PC-9 (cell line): Measurements from ENCODE around the gene MS4A3. TPM values are rescaled to one million over a fixed set of nuclear protein-coding genes. Genes with fewer than 3 reads are reported as not detected.

Source experiments
- BruUV-seq: library from RNA; stranded (reverse); fragments of 400-500 nt; replicated peaks from 2 replicates; lab custom pipeline; 2021; lab: Mats Ljungman, UMichigan
- CTCF ChIA-PET: fragments of 300-600 bp; sonication (Branson Sonifier 250); formaldehyde crosslinking; loops from one replicate; lab custom pipeline; 2022; ENCODE audit warnings: antibody characterized with exemption; lab: Charles Lee
- POLR2A ChIA-PET: fragments of 300-600 bp; sonication (Branson Sonifier 250); formaldehyde crosslinking; loops from one replicate; lab custom pipeline; 2022; ENCODE audit warnings: antibody characterized with exemption; ENCODE audit not compliant: unreplicated experiment; lab: Charles Lee
- DNase-seq, 2 experiments: peaks; one replicate each; pipeline versions ENCODE4 v3.0.0 to v3.0.0-alpha.2; 2015 to 2022; ENCODE audit warnings: mixed read lengths in 1 of 2
- H2AFZ ChIP-seq: fragments of 200-600 bp; sonication (generic); 2 replicates; pipeline ENCODE4 v1.8.1; 2017; ENCODE audit warnings: antibody characterized with exemption
- H3F3A ChIP-seq: fragments of 200-600 bp; sonication (generic); 2 replicates; pipeline ENCODE4 v1.8.1; 2017; ENCODE audit warnings: antibody characterized with exemption, mild to moderate bottlenecking, low read depth; ENCODE audit not compliant: insufficient read depth
- H3K27ac ChIP-seq: fragments of 200-600 bp; sonication (generic); 2 replicates; pipeline ENCODE4 v1.6.1; 2016; ENCODE audit warnings: mixed run types
- H3K27me3 ChIP-seq: fragments of 200-600 bp; sonication (generic); 2 replicates; pipeline ENCODE4 v1.6.1; 2016; ENCODE audit warnings: low read depth, mixed run types; ENCODE audit not compliant: insufficient read depth
- H3K36me3 ChIP-seq: fragments of 200-600 bp; sonication (generic); 2 replicates; pipeline ENCODE4 v1.6.1; 2016; ENCODE audit warnings: low read depth, mixed run types
- H3K4me1 ChIP-seq: fragments of 200-600 bp; sonication (generic); replicated peaks from 2 replicates; pipeline ENCODE4 v1.6.1; 2016; ENCODE audit warnings: mixed run types; ENCODE audit not compliant: insufficient read depth
- H3K4me2 ChIP-seq: fragments of 200-600 bp; sonication (generic); 2 replicates; pipeline ENCODE4 v1.6.1; 2017; ENCODE audit warnings: mixed run types
- H3K4me3 ChIP-seq: fragments of 200-600 bp; sonication (generic); 2 replicates; pipeline ENCODE4 v1.6.1; 2016; ENCODE audit warnings: mixed run types
- H3K79me2 ChIP-seq: fragments of 200-600 bp; sonication (generic); 2 replicates; pipeline ENCODE4 v1.6.1; 2017; ENCODE audit warnings: low read depth, mixed run types
- H3K9me2 ChIP-seq: fragments of 200-600 bp; sonication (generic); 2 replicates; pipeline ENCODE4 v1.8.1; 2017; ENCODE audit warnings: mild to moderate bottlenecking; ENCODE audit not compliant: insufficient read depth
- H3K9me3 ChIP-seq: fragments of 200-600 bp; sonication (generic); 2 replicates; pipeline ENCODE4 v1.8.1; 2016; ENCODE audit warnings: low read depth; ENCODE audit not compliant: insufficient read depth
- H4K20me1 ChIP-seq: fragments of 200-600 bp; sonication (generic); 2 replicates; pipeline ENCODE4 v1.8.1; 2017; ENCODE audit not compliant: insufficient read depth
- EZH2 ChIP-seq: fragments of 200-600 bp; sonication (generic); IDR thresholded peaks from 2 replicates; pipeline ENCODE4 v1.8.0; 2017; ENCODE audit warnings: antibody characterized with exemption, low read depth
- intact Hi-C: fragments of 100-400 bp; cut with micrococcal nuclease; formaldehyde crosslinking; loops from one replicate; pipeline ENCODE4 v1.10.0; 2022; ENCODE audit not compliant: unreplicated experiment
- total RNA-seq: library from RNA; stranded (reverse); gene quantifications from 2 replicates; pipeline ENCODE4 v1.2.3, GENCODE V29; 2021
- TF ChIP-seq, protein P1 (sequence below): fragments of 200-600 bp; sonication (generic); conservative IDR thresholded peaks from 2 replicates; pipeline ENCODE4 v1.6.1; 2017; ENCODE audit warnings: mixed run types, antibody characterized with exemption, mild to moderate bottlenecking, moderate library complexity

The MS4A3 gene
- total RNA-seq, 1 experiment from 2014 or later, result not detected

DNA sequence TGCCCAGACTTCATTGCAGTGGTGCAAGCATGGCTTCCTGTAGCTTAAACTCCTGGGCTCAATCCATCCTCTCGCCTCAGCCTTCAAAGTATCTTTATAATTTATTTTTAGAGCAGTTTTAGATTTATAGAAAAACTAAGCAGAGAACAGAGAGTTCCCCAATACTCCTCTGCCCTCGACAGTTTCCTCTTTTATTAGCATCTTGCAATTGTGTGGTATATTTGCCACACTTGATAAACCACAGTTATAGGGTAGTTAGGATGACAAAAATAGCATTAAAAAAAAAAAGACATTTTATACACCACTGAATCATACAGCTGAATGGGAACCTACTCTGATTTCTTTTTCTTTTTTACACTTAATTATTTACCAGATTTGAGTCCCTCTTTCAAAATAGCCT is 63.2 kb downstream of the MS4A3 start:
- BruUV-seq, result no TSS peak
- no peak for DNase-seq

More for the DNA sequence above, 63.2 kb downstream of the MS4A3 start:
- TF ChIP-seq EZH2, result no peak
- TF ChIP-seq, protein P1, sequence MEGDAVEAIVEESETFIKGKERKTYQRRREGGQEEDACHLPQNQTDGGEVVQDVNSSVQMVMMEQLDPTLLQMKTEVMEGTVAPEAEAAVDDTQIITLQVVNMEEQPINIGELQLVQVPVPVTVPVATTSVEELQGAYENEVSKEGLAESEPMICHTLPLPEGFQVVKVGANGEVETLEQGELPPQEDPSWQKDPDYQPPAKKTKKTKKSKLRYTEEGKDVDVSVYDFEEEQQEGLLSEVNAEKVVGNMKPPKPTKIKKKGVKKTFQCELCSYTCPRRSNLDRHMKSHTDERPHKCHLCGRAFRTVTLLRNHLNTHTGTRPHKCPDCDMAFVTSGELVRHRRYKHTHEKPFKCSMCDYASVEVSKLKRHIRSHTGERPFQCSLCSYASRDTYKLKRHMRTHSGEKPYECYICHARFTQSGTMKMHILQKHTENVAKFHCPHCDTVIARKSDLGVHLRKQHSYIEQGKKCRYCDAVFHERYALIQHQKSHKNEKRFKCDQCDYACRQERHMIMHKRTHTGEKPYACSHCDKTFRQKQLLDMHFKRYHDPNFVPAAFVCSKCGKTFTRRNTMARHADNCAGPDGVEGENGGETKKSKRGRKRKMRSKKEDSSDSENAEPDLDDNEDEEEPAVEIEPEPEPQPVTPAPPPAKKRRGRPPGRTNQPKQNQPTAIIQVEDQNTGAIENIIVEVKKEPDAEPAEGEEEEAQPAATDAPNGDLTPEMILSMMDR, result no peak
- Histone ChIP-seq H3F3A (no peaks in the 10 kb centered on the region), H3K27ac (no peak overlapping the region), H3K9me3 (no peaks in the 10 kb centered on the region), H4K20me1 (no peaks in the 10 kb centered on the region), H3K9me2 (no peaks in the 10 kb centered on the region), H3K4me1 (no peaks in the 10 kb centered on the region), H3K36me3 (no peaks in the 10 kb centered on the region), H3K79me2 (no peaks in the 10 kb centered on the region), H2AFZ (no peak overlapping the region), H3K4me3 (no peak overlapping the region), H3K4me2 (no peak overlapping the region), H3K27me3 (no peaks in the 10 kb centered on the region)
- ChIA-PET CTCF (no interaction called here), POLR2A (no interaction called here)
- intact Hi-C loops, result no loop called here

Other genes with a start within 250 kb of the MS4A3 start
- gene MRPL16, start 245.9 kb upstream of the MS4A3 start, total RNA-seq, result 64.7 and 82.0 TPM in 2 replicates
- gene CBLIF, start 211.2 kb upstream of the MS4A3 start, total RNA-seq, result not detected in 2 replicates
- gene TCN1, start 190.2 kb upstream of the MS4A3 start, total RNA-seq, result 1.4 and 2.0 TPM in 2 replicates
- gene OOSP3, start 177.9 kb upstream of the MS4A3 start, total RNA-seq, result not detected in 2 replicates
- gene OOSP1, start 118.2 kb upstream of the MS4A3 start, total RNA-seq, result not detected in 2 replicates
- gene OOSP4A, start 92.6 kb upstream of the MS4A3 start, total RNA-seq, result not detected in 2 replicates
- gene OOSP4B, start 39.5 kb upstream of the MS4A3 start, total RNA-seq, result not detected in 2 replicates
- not detected in 2 replicates for gene OOSP2, start 16.3 kb upstream of the MS4A3 start, total RNA-seq
- gene MS4A2, start 32.0 kb downstream of the MS4A3 start, total RNA-seq, result not detected in 2 replicates
- not detected in 2 replicates for gene MS4A6A, start 126.4 kb downstream of the MS4A3 start, total RNA-seq
- not detected in 2 replicates for gene MS4A4E, start 186.5 kb downstream of the MS4A3 start, total RNA-seq
- gene MS4A4A, start 224.0 kb downstream of the MS4A3 start, total RNA-seq, result not detected in 2 replicates